VCaP (cell line): Measurements from ENCODE around the gene FN3K.

Source experiments
- H3K27ac ChIP-seq: fragments of 450-650 bp; 2 replicates; pipeline ENCODE4 v1.5.1; 2017
- TF ChIP-seq, protein P1 (sequence below): fragments of 450-650 bp; conservative IDR thresholded peaks from 2 replicates; pipeline ENCODE4 v1.5.1; 2017; ENCODE audit warnings: mild to moderate bottlenecking, moderate library complexity

The FN3K gene

DNA sequence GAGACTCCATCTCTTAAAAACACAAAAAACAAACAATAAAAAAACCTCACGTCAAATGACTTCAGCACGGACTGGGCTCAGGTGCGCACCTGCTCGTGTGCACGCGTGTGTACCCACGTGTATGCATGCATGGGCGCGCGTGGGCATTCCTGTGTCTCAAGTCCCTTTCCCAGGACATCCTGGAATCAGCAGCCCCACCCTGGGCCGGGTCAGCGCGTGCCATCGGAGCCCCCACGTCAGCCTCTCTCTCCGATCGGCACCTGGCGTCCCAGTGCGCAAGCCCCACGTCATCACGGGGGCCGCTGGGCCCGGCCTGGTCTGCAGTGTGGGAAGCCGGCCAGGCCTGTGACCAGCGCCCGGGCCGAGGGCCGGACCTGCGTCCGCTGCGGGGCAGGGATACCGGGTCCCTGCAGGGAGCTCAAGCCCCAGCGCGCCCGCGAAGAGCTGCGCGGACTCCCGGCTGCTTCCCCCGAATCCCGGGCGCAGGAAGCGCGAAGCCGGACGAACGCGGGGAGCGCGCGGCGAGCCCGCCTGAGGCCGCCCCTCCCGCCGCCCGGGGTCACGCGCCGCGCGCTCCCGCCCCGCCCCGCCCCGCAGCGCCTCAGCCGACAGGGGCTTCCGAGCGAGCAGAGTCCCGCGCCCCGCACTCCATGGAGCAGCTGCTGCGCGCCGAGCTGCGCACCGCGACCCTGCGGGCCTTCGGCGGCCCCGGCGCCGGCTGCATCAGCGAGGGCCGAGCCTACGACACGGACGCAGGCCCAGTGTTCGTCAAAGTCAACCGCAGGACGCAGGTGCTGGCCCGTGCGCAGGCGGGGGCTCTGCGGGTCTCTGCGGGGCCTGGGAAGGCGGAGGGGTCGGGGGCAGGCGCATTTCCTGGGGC is at the start of gene FN3K:
Gene FN3K, plus strand, starts transcription at position 629 of the 880 bp plus-strand sequence. Its CDS starts 22 bp downstream, at position 651.
- TF ChIP-seq, protein P1, sequence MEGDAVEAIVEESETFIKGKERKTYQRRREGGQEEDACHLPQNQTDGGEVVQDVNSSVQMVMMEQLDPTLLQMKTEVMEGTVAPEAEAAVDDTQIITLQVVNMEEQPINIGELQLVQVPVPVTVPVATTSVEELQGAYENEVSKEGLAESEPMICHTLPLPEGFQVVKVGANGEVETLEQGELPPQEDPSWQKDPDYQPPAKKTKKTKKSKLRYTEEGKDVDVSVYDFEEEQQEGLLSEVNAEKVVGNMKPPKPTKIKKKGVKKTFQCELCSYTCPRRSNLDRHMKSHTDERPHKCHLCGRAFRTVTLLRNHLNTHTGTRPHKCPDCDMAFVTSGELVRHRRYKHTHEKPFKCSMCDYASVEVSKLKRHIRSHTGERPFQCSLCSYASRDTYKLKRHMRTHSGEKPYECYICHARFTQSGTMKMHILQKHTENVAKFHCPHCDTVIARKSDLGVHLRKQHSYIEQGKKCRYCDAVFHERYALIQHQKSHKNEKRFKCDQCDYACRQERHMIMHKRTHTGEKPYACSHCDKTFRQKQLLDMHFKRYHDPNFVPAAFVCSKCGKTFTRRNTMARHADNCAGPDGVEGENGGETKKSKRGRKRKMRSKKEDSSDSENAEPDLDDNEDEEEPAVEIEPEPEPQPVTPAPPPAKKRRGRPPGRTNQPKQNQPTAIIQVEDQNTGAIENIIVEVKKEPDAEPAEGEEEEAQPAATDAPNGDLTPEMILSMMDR, result no peak
- peak within 1 kb of the TSS; percentile 98 for H3K27ac ChIP-seq

DNA sequence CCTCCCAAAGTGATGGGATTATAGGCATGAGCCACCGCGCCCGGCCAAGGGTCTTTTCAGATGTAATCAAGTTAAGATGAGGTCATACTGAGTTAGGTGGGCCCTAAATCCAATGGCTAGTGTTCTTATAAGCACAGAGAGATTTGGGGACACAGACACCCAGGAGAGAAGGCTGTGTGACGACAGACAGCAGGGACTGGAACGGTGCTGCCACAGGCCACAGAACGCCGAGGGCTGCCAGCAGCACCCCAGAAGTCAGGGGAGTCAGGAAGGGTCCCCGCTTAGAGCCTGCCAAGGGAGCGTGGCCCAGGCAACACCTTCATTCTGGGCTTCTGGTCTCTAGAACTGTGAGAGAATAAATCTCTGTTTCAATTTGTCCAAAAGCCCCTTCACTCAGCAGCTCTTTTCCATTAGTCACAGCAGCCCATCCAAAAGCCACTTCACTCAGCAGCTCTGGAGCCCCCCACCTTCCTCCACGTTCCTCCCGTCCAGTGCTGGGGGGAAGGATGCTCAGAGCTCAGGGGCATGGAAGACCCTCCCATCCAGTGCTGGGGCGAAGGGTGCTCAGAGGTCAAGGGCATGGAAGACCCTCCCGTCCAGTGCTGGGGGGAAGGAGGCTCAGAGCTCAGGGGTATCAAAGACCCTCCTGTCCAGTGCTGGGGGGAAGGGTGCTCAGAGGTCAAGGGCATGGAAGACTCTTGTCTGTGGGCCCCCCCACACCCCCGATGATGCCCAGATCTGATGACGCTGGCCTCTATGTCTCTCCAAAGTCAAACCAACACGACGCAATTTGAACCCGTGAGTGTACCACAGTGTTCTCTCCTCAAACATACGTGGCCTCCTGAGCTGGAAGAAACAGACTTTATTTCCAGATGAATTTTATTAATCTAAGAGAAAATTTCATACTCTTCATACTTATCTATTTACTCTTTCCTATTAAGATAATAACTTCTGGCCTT is 48.8 kb upstream of the FN3K start:
- peak overlapping the region; percentile 41; the same call in 1 of the 2 replicates for H3K27ac ChIP-seq
- TF ChIP-seq, protein P1, result no peak

DNA sequence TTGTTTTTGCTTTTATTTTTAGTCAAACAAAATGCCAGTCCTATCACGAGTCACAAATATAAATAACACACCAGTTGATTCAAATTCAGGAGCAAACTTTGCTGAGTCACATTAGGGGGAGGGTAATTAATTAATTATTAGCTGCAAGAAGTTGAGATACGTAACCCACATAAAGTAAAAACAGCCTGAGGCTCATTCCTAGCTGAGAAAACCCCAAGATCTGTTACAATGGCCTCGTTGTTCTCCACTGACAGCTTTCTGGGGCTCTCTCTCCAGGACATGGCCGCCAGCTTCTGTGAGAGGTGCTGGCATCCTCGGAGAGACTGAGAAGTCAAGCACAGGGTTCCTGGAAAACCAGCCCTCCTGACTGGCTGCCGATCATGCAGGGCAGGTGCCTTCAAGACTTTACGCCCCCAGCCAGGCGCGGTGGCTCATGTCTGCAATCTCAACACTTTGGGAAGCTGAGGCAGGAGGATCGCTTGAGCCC is 48.0 kb upstream of the FN3K start:
- TF ChIP-seq, protein P1, result no peak
- H3K27ac ChIP-seq, result peak overlapping the region; percentile 41

DNA sequence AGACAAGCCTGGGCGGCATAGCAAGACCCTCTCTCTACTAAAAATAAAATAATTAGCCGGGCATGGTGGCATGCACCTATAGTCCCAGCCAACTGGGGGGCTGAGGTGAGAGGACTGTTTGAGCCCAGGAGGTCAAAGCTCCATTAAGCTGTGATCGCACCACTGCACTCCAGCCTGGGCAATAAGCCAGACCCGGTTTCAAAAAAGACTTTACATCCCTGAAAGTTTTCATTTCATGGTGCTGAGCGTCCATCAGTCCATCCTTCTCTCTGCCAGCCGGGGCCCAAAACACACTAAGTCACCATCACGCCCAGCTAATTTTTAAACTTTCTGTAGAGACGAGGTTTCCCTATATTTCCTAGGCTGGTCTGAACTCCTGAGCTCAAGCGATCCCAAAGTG is 47.5 kb upstream of the FN3K start:
- H3K27ac ChIP-seq, result peak overlapping the region; percentile 41
- TF ChIP-seq, protein P1, result no peak

DNA sequence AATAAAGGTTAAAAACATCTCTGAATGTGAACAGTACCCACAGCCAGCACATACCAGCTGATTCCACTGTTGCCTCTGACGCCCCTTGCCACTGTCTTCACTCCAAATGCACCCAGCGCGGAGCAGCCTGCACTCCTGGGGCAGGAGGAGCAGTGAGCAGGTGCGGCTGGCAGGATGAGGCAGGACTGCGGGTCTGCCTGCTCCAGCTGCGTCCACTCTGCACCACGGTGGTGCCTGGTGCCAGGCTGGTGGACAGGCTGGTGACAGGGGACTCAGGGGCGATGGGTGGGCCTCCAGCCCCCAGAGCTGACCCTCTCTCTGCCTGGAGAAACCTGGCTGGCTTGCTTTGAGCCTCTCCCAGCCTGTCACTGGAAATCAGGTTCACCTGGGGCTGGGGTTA is 46.3 kb upstream of the FN3K start:
- TF ChIP-seq, protein P1, result no peak

DNA sequence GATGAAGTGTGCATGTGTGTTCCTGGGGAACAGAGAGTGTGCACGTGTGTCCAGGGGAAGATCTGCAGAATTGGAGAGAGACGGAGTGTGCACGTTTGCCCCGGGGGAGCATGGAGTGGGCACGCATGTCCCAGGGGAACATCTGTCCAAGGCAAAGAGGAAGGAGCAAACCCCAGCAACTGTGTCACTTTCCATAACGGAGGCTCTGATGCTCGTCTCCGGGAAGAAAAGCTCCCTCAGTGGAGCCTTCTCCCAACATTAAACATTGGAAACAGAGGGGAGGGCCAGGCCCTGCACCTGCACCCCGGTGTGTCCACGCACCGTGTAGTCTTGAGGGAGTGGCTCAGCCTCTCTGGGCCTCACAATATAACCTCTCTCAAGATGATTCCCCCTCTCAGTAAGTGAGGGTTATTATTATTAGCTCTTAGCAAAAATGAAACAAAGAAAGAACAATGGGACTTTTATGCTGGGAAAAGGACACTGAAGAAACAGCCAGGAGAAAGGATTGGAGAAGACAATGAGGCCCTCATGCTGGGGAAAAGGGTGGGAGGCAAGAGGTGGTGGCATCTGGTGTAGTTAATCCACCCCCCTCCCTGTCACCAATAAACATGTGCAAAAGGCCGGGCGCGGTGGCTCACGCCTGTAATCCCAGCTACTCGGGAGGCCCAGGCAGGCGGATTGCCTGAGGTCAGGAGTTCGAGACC is 44.5 kb upstream of the FN3K start:
- TF ChIP-seq, protein P1, result no peak
- H3K27ac ChIP-seq, result no peak overlapping the region

More for the DNA sequence above, 46.3 kb upstream of the FN3K start:
- H3K27ac ChIP-seq, result no peak overlapping the region
